B cell (primary cell): Measurements from ENCODE around the gene HAO2. TPM values are rescaled to one million over a fixed set of nuclear protein-coding genes. Genes with fewer than 3 reads are reported as not detected.

ENCODE experiments used
- ATAC-seq: fragments of 200-7000 bp; cut with Tn5 transposase; one replicate; pipeline ENCODE4 v1.10.0; 2021; ENCODE audit warnings: low read depth, mild to moderate bottlenecking, moderate number of reproducible peaks, moderate library complexity
- CTCF ChIA-PET: fragments of 350-600 bp; sonication (Branson Sonifier 250); formaldehyde crosslinking; loops from one replicate; lab custom pipeline; 2021; ENCODE audit warnings: antibody characterized with exemption, inconsistent platforms; lab: Charles Lee
- POLR2A ChIA-PET: fragments of 350-600 bp; sonication (Branson Sonifier 250); formaldehyde crosslinking; loops from one replicate; lab custom pipeline; 2021; ENCODE audit warnings: antibody characterized with exemption; lab: Charles Lee
- DNase-seq: peaks from one replicate; pipeline ENCODE4 v3.0.0; 2013
- H2AFZ ChIP-seq: 2 replicates; pipeline ENCODE4 v1.6.1; 2012; ENCODE audit warnings: mild to moderate bottlenecking, low read depth, low read length; ENCODE audit not compliant: insufficient read depth, poor library complexity, severe bottlenecking
- H3K27ac ChIP-seq, 2 donors: 1 replicate in 1 of 2; 2 replicates in 1 of 2; pipeline ENCODE4 v1.5.1; 2012 to 2013; ENCODE audit warnings: low read length in 2 of 2, mild to moderate bottlenecking in 2 of 2, moderate library complexity in 1 of 2
- H3K27me3 ChIP-seq, 4 experiments: fragments of 200-600 bp in 1 of 4; sonication (generic) in 1 of 4; replicated peaks in 1 of 4; 1 replicate in 2 of 4; 2 replicates in 2 of 4; pipeline versions ENCODE4 v1.6.1 to v1.7.0; 2013 to 2016; ENCODE audit warnings: low read length in 3 of 4, mild to moderate bottlenecking in 2 of 4, mixed read lengths in 1 of 4, moderate library complexity in 1 of 4; ENCODE audit not compliant: insufficient read depth in 4 of 4, control insufficient read depth in 3 of 4; ENCODE audit errors: control extremely low read depth in 1 of 4
- H3K36me3 ChIP-seq, 2 experiments: replicated peaks in 1 of 2; 1 replicate in 1 of 2; 2 replicates in 1 of 2; pipeline versions ENCODE4 v1.6.1 to v1.7.1; 2013; ENCODE audit warnings: low read length in 1 of 2; ENCODE audit not compliant: insufficient read depth in 2 of 2, control insufficient read depth in 1 of 2; ENCODE audit errors: control extremely low read depth in 1 of 2, extremely low read depth in 1 of 2
- H3K4me1 ChIP-seq, 2 donors: fragments of 200-600 bp in 1 of 2; sonication (generic) in 1 of 2; 1 replicate in 1 of 2; 2 replicates in 1 of 2; pipeline versions ENCODE4 v1.5.1 to v1.6.1; 2013 to 2017; ENCODE audit warnings: low read length in 2 of 2; ENCODE audit not compliant: control insufficient read depth in 2 of 2, insufficient read depth in 2 of 2
- H3K4me2 ChIP-seq: replicated peaks from 2 replicates; pipeline ENCODE3; 2012; ENCODE audit warnings: mild to moderate bottlenecking, low read depth, low read length; ENCODE audit not compliant: poor library complexity, severe bottlenecking
- H3K4me3 ChIP-seq, 5 experiments: fragments of 200-600 bp in 1 of 5; sonication (generic) in 1 of 5; 1 replicate in 3 of 5; 2 replicates in 2 of 5; pipeline versions ENCODE4 v1.5.1 to v1.7.0; 2011 to 2016; ENCODE audit warnings: low read length in 4 of 5, mild to moderate bottlenecking in 4 of 5, low read depth in 2 of 5, control low read depth in 1 of 5, moderate library complexity in 1 of 5; ENCODE audit not compliant: insufficient read depth in 1 of 5; ENCODE audit errors: control extremely low read depth in 1 of 5, extremely low read depth in 1 of 5
- H3K79me2 ChIP-seq: fragments of 200-600 bp; sonication (generic); one replicate; pipeline ENCODE4 v1.6.0; 2016; ENCODE audit warnings: low read length; ENCODE audit not compliant: control insufficient read depth, insufficient read depth
- H3K9ac ChIP-seq: fragments of 200-600 bp; sonication (generic); 2 replicates; pipeline ENCODE4 v1.6.1; 2017; ENCODE audit warnings: mild to moderate bottlenecking, low read length, moderate library complexity
- H3K9me3 ChIP-seq, 3 donors: one replicate each; pipeline versions ENCODE4 v1.6.1 to v1.7.1; 2013; ENCODE audit warnings: low read length in 2 of 3; ENCODE audit not compliant: control insufficient read depth in 2 of 3, insufficient read depth in 1 of 3; ENCODE audit errors: control extremely low read depth in 1 of 3
- H4K20me1 ChIP-seq: 2 replicates; pipeline ENCODE4 v1.6.0; 2012; ENCODE audit warnings: mild to moderate bottlenecking, low read length; ENCODE audit not compliant: insufficient read depth, control insufficient read depth, poor library complexity, severe bottlenecking
- H3K27ac Mint-ChIP-seq: one replicate; pipeline ENCODE4 v1.8.0; 2021; ENCODE audit warnings: mixed read lengths
- H3K27me3 Mint-ChIP-seq: one replicate; pipeline ENCODE4 v1.8.0; 2021; ENCODE audit warnings: mixed read lengths
- H3K4me1 Mint-ChIP-seq: one replicate; pipeline ENCODE4 v1.8.0; 2021; ENCODE audit warnings: mixed read lengths
- H3K4me3 Mint-ChIP-seq: one replicate; pipeline ENCODE4 v1.8.0; 2021; ENCODE audit warnings: mixed read lengths
- H3K9me3 Mint-ChIP-seq: one replicate; pipeline ENCODE4 v1.8.0; 2022; ENCODE audit warnings: mixed read lengths; ENCODE audit not compliant: insufficient read depth
- CTCF ChIP-seq: fragments of 200-600 bp; IDR thresholded peaks from one replicate; pipeline ENCODE4 v1.8.0; 2022; ENCODE audit warnings: antibody characterized with exemption, mild to moderate bottlenecking
- EZH2 ChIP-seq: IDR thresholded peaks from 2 replicates; pipeline ENCODE4 v1.6.1; 2012; ENCODE audit warnings: borderline replicate concordance, low read depth, mild to moderate bottlenecking, moderate library complexity, low read length; ENCODE audit not compliant: insufficient read depth, poor library complexity, severe bottlenecking
- WGBS: methylation state at CpG from one replicate; pipeline ENCODE4 v1.1.5; 2013; ENCODE audit warnings: missing lambda C conversion rate; ENCODE audit not compliant: insufficient coverage; 5-methylcytosine and 5-hydroxymethylcytosine counted together
- intact Hi-C: fragments of 100-400 bp; cut with micrococcal nuclease; formaldehyde crosslinking; loops from one replicate; pipeline ENCODE4 v1.10.0; 2022
- polyA plus RNA-seq: library from polyadenylated mRNA; depleted of rRNA; stranded (reverse); fragments of >200 nt; gene quantifications from 2 replicates; pipeline ENCODE4 v1.2.3, GENCODE V29; 2012
- total RNA-seq, 2 donors: library from RNA; stranded (reverse); fragments of 120-200 nt in 1 of 2; gene quantifications; 1 replicate in 1 of 2; 2 replicates in 1 of 2; pipeline versions ENCODE4 v1.2.3 to v1.2.4, GENCODE V29; 2013 to 2022

Gene HAO2
- total and polyA plus RNA-seq, 2 donors (not counting 1 experiment from before 2014, with no cell fraction given), result not detected

GRCh38 chr1:119380983-119381662 lies 12.5 kb downstream of the HAO2 start:
- H3K4me3 ChIP-seq, result no peak overlapping the region
- ATAC-seq (no peak), DNase-seq (no peak)
- CTCF ChIA-PET, result no interaction called here
- H3K27me3 ChIP-seq, result peaks cover 0 to 4% (median 0%) of the 10 kb centered on the region in 4 experiments
- Mint-ChIP-seq H3K9me3 (peaks cover 2% of the 10 kb centered on the region), H3K27ac (no peak overlapping the region), H3K4me3 (no peak overlapping the region), H3K27me3 (peaks cover 10% of the 10 kb centered on the region), H3K4me1 (no peaks in the 10 kb centered on the region)
- no peak overlapping the region for H3K9ac ChIP-seq
- H4K20me1 ChIP-seq, result no peaks in the 10 kb centered on the region
- H3K79me2 ChIP-seq, result no peaks in the 10 kb centered on the region
- H3K36me3 ChIP-seq, result no peaks in the 10 kb centered on the region
- no peaks in the 10 kb centered on the region for H3K9me3 ChIP-seq
- H3K4me1 ChIP-seq, result no peaks in the 10 kb centered on the region
- no peak overlapping the region for H3K4me2 ChIP-seq
- TF ChIP-seq CTCF, result no peak
- no peak for TF ChIP-seq EZH2
- no peak overlapping the region for H3K27ac ChIP-seq
- POLR2A ChIA-PET, result no interaction called here
- intact Hi-C loops, result no loop called here
- WGBS, result 100% methylated on average over 3 of the region's 5 CpGs
- H2AFZ ChIP-seq, result no peak overlapping the region

GRCh38 chr1:119384591-119384990 lies 16.0 kb downstream of the HAO2 start:
- H3K79me2 ChIP-seq, result no peaks in the 10 kb centered on the region
- H3K36me3 ChIP-seq, result no peaks in the 10 kb centered on the region
- POLR2A ChIA-PET, result no interaction called here
- DNase-seq (no peak), ATAC-seq (no peak)
- WGBS, result 100% methylated on average over 4 of the region's 4 CpGs
- CTCF ChIA-PET, result no interaction called here
- H3K4me1 Mint-ChIP-seq, result no peaks in the 10 kb centered on the region
- H3K27ac Mint-ChIP-seq, result no peak overlapping the region
- no peaks in the 10 kb centered on the region for H3K4me1 ChIP-seq
- H3K4me3 ChIP-seq, result no peak overlapping the region
- no peak overlapping the region for H2AFZ ChIP-seq
- no peak overlapping the region for H3K27ac ChIP-seq
- H3K27me3 ChIP-seq, result peaks cover 0 to 1% (median 0%) of the 10 kb centered on the region in 4 experiments
- no peak overlapping the region for H3K4me3 Mint-ChIP-seq
- no peak for TF ChIP-seq CTCF
- TF ChIP-seq EZH2, result no peak
- H3K9me3 Mint-ChIP-seq, result no peaks in the 10 kb centered on the region
- H4K20me1 ChIP-seq, result no peaks in the 10 kb centered on the region
- intact Hi-C loops, result no loop called here
- H3K4me2 ChIP-seq, result no peak overlapping the region
- H3K9ac ChIP-seq, result no peak overlapping the region
- no peaks in the 10 kb centered on the region for H3K9me3 ChIP-seq
- H3K27me3 Mint-ChIP-seq, result peaks cover 13% of the 10 kb centered on the region
